GM19455 (cell line): ENCODE measurements around the gene NKX2-3.

Experiments
- ATAC-seq: cut with Tn5 transposase; IDR thresholded peaks from one replicate; pipeline ENCODE4 v1.9.1; 2021; ENCODE audit not compliant: unreplicated experiment

Gene NKX2-3

GRCh38 chr10:99525897-99526296 is 6.8 kb upstream of the NKX2-3 start:
- no peak for ATAC-seq

GRCh38 chr10:99526861-99527504 is 5.8 kb upstream of the NKX2-3 start:
- ATAC-seq: no peak

DNA sequence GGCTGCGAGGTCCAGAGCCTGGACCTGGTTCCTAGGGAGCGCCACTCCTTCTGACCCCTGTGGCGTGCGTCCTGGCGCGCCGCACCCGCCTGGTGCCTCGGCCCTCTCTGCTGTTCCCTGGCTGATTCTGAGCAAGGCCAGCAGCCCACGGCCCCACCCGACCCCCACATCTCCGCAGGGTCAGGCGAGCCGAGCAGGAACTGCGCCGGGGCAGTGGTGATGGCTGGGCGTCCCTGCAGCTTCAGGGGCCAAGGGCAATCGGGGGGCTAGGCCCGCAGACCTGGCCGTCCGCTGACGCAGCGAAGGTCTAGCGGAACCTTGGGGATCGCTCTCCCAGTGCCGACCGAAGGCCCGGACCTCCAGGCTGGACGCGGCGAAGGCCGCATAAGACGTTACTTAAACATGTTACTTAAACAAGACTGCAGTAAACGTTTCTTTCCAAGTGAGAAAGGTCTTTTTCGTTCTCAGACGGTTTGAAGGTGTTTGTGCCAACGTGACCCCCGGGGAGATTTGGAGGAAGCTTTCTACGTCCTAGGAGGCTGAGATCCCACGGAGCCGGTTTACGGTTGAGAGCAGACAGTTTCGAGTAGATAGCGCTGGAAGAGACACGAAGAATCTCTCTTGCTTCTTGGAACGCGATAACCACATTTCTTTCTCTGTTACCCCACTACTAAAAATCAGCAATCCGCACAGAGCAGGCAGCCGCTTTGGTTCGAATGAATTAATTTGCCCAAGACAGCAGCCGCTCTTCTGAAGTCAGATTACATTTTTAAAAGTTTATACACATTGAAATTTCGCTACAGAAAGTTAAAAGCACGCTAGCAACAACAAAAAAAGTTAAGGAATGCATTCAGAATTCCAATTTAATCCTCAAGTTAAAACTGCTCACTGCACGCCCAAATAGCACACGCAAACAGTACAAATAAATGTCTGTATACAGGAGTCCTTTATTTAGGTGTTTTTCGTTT is 4.9 kb upstream of the NKX2-3 start:
- ATAC-seq: no peak

DNA sequence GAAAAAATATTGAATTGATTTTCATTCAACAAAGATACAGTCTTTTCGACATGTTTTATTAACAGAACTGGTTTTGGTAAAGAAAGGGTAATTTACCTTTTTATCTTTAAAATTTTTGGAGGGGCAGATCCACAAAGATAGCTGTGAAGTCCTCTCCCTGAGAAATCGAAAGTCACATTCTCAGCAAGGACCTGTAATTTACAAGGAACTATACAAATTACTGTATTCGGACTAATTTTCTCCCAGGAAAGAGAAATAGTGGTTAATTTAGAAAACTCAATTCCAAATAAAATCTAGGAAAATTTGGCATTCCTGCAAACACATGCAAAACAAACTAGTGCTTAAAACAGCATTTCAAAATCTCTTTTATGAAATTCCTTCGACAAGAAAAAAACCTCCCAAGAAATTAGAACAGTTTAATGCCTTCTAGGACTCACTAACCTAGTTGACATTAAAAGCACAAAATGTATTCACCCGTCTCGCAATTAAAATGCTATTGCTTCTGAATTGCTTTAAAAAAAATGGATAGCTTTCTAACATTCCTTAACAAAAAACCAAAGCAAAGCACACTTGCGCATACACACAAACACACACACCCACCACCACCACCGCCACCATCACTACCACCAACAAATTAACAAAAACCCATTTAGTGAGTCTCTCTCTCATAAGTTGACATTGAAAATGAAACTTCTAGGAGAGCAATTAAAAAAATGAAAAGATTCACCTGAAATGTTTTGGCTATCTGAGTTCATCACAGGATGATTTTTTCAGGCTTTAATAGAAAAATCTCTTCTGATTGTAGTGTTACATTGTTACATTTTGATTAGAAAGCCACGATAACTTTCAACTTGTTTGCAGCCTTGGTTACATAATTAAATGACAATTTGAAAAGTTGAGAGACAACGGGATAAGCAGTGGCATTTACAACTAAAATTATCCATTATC is 4.0 kb upstream of the NKX2-3 start:
- no peak for ATAC-seq

DNA sequence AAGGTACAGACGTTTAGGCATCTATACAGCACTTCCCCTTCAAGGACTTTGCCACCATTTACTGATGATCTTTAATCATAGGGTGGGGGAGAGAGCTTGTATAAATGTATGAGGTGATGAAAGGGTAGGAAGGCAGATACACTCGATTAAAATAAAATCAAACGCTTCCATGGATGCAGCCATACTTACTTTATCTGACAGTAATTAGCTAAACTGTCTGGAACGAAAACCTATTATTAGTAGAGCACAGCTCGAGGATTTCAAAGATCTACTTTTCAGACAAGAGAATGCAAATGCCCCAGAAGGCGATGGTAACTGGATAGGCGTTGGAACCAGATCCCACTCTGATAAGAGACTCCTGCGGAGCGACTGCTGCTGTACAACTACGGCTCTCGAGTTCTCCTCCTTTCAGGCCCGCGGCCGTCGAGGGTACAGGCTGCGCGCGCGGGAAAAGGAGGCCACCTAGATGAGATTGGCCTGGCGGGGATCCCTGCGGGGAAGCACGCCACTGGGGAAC is 3.1 kb upstream of the NKX2-3 start:
- no peak for ATAC-seq

GRCh38 chr10:99530108-99531025 is 2.4 kb upstream of the NKX2-3 start:
- ATAC-seq: no peak

GRCh38 chr10:99531026-99531695 is 1.6 kb upstream of the NKX2-3 start:
- ATAC-seq: no peak

GRCh38 chr10:99531696-99532593 is 797 bp upstream of the NKX2-3 start:
- no peak for ATAC-seq

GRCh38 chr10:99533496-99534449 is 1.0 kb downstream of the NKX2-3 start:
- ATAC-seq: no peak

DNA sequence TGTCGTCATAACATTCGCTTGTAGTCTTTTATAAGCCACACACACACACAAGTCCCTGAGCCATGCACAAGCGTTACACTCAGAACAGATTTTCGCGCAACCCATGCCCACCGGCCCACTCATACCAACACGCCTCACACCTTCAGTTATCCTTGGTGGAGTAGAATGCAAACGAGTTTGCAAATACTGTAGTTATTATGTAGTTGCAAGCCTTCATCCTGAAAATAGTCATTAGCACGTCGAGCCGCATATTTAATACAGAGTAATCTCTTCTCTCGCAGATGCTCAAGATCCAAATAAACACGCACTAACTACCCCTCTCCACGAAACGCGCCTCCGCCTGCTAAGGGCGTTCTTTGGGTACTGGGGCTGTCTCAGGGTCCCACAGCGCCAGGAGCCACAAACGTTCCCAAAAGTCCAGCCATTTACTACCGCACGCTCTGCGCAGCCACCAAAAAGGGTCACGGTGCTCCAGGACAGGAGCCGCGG is 1.8 kb downstream of the NKX2-3 start:
- no peak for ATAC-seq

GRCh38 chr10:99534939-99535763 is 2.4 kb downstream of the NKX2-3 start:
- no peak for ATAC-seq

DNA sequence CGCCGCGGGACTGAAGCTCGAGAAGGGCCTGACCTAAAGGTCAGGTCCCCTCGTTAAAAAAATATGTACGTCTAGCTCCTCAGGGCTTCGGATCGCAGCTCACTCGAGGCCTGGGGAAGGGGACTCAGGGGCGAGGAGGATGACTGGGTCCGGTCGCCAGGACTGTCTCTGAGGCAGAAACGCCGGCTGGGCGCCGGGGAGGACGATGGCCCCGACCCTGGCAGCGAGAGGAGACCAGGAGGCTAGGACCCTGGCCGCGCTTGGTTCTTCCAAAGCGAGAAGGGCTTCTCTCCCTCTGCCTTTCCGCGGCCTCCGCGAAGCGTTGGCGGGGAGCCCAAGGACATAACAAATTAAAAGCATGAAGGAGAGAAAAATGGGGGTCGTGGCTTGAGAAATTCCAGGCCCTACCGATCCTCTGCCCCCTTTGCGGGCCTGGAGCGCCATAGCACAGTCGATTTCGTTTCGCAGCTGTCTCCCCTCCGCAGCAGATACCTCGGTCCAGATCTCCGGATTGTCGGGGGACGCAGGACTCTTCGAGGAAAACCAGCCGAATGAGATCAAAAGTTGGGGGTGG is 3.1 kb downstream of the NKX2-3 start:
- ATAC-seq: no peak

- ATAC-seq: no peak
Measured at GRCh38 chr10:99536338-99537085, 3.8 kb downstream of the NKX2-3 start.

DNA sequence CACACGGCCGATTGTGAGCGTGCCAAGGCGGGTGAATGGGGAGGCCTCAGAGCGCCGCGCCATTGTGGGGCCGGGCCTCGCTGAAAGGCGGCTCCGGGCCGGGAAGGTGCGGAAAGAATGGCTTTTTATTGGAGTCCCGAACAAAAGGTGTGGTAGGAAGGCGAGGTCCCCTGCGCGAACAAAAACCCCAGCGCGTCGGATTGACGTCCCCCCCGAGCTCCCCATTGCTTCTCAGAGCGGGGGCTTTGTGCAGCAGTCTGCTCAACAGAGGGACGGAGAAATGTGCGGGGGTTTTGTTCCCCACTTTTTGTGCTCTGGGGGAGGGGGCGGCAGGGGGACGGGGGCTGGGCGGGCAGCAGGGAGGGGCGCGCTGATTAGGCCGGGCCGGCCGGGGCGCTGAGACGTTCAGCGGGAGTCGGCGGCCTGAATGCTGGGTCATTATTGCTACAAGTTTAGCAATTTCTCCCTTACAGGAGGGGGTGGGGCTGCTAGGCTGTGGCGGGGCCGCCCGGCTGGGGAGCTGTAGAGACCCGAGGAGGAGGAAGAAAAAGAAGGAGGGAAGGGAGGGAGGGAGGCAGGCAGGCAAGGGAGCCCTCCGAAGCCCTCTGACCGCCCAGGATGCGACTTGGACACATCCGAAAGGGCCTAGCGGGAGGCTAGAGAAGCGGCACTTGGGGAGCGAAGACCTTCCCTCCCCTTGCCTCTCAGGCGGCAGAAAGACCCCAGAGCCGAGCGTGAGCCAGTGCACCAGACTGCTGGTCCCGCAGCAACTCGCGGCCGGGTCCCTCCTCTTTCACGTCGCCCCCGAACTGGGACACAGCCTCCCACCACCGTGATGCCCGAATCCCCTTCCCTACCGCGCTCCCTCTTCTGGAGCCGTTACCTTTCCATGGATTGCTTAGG is 4.6 kb downstream of the NKX2-3 start:
- ATAC-seq: no peak
